Erythroblast (primary cell): ENCODE measurements around the gene PPA1.
"Not testable (repeated sequence)": the region's sequence is repeated elsewhere in the genome, so short reads cannot be mapped to it uniquely, and the experiment has no call there.

Experiments used
- DNase-seq, 2 experiments: peaks; one replicate each; lab custom pipeline; 2025; lab: John Stamatoyannopoulos, UW
- GATA1 ChIP-seq: IDR thresholded peaks from 2 replicates; pipeline ENCODE4 v1.6.1; 2011; ENCODE audit warnings: low read depth, mild to moderate bottlenecking, control low read depth, low read length, moderate library complexity
- POLR2A ChIP-seq: IDR thresholded peaks from 2 replicates; pipeline ENCODE4 v1.6.1; 2011; ENCODE audit warnings: mild to moderate bottlenecking, low read length

The PPA1 gene

DNA sequence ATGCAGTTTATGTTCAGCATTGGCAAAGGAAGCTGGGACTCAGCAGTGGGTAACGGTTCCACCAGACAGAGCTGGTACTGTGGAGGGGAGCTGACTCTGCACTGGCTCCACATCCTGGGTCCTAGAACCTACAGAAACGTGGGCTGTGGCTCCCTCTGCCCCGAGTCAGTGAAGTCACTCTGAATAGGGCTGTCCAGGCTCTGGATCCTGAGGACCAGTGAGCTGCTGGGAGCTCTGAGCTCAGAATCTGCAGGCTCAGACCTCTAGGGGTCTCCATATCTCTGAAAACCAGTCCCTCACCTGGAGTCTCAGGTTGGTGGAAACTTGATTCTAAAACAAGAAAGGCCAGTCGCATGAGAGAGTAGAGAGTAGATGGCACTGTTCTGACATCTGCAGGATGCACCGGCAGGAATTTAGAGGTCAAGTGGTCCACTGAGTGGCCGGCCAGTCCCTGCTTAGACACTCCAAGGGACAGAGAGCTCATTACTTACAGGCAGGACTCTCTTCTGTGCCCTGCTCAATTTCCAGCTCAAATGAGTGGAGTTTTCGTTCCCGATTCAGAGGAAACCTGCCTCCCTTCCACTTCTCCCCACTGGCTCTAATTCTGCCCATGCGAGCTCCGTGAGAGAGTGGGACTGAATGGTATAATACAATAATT lies 31.9 kb upstream of the PPA1 start:
- no peak for DNase-seq
- TF ChIP-seq POLR2A = no peak
- no peak for TF ChIP-seq GATA1

DNA sequence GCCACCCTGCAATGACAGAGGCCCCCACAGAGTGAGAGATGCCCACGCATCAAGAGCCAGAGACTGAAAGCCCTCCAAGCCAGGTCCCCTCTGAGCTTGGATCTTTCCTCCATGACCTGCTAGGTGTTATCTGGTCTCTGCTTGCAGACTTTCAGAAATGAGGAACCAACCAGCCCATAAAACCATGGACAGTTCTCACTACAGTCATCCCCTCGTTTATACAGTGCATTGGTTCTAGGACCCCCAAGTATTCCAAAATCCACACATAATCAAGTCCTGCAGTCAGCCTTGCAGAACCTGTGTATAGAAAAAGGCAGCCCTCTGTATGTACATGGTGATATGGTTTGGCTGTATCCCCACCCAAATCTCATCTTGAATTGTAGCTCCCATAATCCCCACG lies 27.5 kb upstream of the PPA1 start:
- DNase-seq = no peak
- no peak for TF ChIP-seq POLR2A
- no peak for TF ChIP-seq GATA1

- TF ChIP-seq GATA1 = no peak
- DNase-seq = no peak
These were observed 27.0 kb upstream of the PPA1 start for GRCh38 chr10:70260259-70260658.

GRCh38 chr10:70258216-70258615 lies 25.0 kb upstream of the PPA1 start:
- TF ChIP-seq POLR2A (no peak), GATA1 (no peak)
- no peak for DNase-seq

DNA sequence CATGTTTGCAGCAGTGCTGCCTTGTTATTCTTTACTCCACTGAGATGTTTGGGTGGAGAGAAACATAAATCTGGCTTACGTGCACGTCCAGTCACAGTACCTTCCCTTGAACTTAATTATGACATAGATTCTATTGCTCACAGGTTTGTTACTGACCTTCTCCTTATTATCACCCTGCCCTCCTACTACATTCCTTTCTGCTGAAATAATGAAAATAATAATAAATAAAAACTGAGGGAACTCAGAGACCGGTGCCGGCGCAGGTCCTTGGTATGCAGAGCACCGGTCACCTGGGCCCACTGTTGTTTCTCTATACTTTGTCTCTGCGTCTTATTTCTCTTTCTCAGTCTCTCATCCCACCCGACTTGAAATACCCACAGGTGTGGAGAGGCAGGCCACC lies 24.6 kb upstream of the PPA1 start:
- DNase-seq = not testable (repeated sequence)

GRCh38 chr10:70256463-70256862 lies 23.2 kb upstream of the PPA1 start:
- TF ChIP-seq GATA1 (no peak), POLR2A (no peak)

DNA sequence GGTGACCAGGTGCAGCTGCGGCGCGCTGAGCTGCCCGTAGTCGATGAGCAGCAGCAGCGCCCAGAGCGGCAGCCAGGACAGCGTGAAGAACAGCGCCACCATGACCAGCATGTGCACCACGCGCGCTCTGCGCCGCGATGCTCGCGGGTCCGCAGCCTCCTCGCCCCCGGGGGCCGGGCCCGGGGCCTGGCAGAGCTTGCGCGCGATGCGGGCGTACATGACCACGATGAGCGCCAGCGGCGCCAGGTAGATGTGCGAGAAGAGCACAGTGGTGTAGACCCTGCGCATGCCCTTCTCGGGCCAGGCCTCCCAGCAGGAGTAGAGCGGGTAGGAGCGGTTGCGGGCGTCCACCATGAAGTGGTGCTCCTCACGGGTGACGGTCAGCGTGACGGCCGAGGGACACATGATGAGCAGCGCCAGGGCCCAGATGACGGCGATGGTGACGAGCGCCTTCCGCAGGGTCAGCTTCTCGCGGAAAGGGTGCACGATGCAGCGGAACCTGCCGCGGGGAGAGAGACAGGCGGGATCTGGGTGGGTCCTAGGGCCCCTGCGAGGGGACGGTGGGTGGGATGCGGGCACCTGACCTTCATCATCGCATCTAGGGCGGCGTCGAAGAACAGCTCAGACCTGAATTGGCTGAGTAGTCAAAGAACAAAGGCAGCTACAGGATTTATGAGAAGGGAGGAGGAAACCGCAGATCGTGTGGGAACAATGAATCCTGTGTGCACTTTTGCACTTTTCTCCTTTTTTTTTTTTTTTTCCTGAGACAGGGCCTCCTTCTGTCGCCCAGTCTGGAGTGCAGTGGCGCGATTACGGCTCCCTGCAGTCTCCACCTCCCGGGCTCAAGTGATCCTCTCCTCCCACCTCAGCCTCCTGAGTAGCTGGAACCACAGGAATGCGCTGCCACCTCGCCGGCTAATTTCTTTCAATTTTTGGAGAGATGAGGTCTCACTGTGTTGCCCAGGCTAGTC lies 22.4 kb upstream of the PPA1 start:
- TF ChIP-seq GATA1 (no peak), POLR2A (no peak)
- DNase-seq = no peak

More at GRCh38 chr10:70256463-70256862, 23.2 kb upstream of the PPA1 start:
- no peak for DNase-seq

DNA sequence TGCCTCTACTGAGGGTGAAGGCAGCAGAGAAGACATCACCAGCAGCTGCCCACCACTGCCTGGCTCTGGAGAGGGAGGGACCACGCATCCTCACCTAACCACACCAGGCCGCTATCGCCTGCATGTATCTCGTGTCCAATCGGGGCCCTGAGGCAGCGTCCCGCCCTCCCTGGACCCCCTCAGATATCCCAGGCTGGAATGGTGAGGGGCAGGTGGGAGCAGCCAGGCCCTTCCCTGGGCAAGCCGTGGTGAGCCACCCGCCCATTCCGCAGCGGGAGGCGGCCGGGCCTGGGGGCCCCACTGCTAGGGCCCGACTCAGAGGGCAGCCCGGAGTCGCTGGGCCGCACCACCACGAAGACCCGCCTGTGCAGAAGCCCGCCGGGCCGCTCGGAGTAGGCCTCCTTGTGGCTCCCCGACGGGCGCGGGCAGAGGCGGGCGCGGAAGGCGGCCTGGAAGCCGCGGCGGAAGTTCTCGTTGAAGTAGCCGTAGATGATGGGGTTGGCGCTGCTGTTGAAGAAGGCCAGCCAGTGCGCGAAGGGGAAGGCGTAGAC lies 21.6 kb upstream of the PPA1 start:
- DNase-seq = no peak
- TF ChIP-seq POLR2A = no peak
- TF ChIP-seq GATA1 = no peak

DNA sequence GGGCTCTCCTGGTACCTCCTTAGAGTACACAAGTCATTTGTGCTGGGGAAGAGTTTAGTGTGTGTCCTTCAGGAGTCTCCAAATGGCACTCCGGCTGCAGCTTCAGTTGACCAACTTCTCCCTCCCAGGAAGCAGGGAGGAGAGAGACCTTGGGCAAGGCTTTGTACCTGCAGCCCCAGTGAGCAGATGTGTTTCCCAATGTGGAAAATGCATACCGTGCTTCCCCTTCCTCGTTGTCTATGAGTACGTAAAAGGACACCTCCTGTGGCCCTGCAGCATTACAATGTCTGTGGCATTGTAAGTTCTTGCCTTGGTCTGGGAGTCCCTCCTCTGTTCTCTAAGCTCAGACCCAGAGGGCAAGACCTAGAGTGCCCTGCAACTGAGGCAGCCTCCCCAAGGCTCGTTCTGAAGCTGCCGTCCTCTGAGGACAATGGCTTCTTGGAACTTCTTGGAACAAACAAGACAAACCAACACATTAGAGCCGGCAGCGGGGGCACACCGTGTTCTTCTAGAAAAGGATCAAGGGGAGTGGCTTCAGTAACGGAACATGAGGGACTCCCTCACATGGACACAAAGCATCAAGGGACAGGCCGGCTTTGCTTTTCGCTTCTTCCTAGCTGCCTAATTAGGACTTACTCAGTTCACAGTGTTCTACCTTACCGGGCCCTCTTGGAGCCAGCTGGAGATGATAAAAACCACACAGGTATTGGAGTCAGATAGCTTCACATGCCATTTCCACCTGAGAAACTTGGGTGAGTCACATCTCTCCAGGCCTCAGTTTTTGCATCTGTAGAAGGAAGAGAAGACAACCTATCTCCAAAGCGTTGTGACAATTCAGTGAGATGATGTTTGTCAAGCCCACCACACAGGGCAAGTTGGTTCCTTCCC lies 20.9 kb upstream of the PPA1 start:
- TF ChIP-seq POLR2A = no peak
- no peak for TF ChIP-seq GATA1
- no peak for DNase-seq

DNA sequence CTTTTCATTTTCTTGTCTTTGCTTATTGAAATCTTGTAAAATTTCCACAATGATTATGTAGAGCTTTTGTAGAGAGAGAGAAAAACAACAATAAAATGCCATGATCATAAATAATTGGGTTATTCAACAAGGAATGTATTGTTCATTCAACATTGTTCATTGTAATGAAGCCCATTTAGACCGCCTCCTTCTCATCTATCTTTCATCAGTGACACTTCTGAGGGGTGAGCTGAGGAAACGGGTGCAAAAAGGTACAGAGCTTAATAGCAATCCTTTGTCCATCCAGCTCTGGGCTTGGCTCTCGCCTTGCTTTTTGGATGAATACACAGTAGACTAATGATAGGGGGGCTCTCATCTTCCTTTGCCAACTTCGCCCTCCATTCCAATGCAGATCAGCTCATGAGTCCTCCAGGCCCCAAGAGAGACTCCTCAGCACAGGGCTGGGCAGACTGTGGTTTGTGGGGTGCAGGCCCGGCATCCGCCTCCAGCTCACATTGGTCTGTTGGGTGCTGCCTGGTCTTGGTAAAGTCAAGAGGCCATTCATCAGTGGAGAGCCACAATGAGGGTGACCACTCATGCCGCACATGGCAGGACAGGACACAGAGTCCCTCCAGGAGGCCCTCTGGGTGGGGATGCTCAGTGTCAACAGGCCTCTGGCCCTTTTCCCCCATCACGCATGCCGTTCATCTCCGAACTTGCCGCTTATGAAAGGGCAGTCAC lies 17.9 kb upstream of the PPA1 start:
- no peak for DNase-seq

GRCh38 chr10:70247360-70247759 lies 14.1 kb upstream of the PPA1 start:
- TF ChIP-seq GATA1 = no peak
- TF ChIP-seq POLR2A = no peak

More for the DNA sequence above, 17.9 kb upstream of the PPA1 start:
- TF ChIP-seq GATA1 = no peak
- TF ChIP-seq POLR2A = no peak

GRCh38 chr10:70241081-70241480 lies 7.9 kb upstream of the PPA1 start:
- no peak for DNase-seq
- no peak for TF ChIP-seq POLR2A

More at GRCh38 chr10:70247360-70247759, 14.1 kb upstream of the PPA1 start:
- DNase-seq = no peak

DNA sequence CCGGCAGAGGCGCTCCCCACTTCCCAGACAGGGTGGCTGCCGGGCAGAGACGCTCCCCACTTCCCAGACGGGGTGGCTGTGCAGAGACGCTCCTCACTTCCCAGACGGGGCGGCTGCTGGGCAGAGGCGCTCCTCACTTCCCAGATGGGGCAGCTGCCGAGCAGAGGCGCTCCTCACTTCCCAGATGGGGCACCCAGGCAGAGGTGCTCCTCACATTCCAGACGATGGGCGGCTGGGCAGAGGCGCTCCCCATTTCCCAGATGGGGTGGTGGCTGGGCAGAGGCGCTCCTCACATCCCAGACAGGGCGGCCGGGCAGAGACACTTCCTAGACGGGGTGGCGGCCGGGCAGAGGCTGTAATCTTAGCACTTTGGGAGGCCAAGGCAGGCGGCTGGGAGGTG lies 6.8 kb upstream of the PPA1 start:
- not testable (repeated sequence) for DNase-seq

GRCh38 chr10:70239077-70239976 lies 6.1 kb upstream of the PPA1 start:
- DNase-seq = not testable (repeated sequence)

- DNase-seq = not testable (repeated sequence)
These were observed 4.8 kb upstream of the PPA1 start for GRCh38 chr10:70237958-70238536.
